Panc1 (cell line): ENCODE measurements around the gene CABLES2. TPM values are rescaled to one million over a fixed set of nuclear protein-coding genes. Genes with fewer than 3 reads are reported as not detected.

Source experiments
- ATAC-seq: fragments of 200-7000 bp; cut with Tn5 transposase; 2 replicates; pipeline ENCODE4 v1.9.1; 2020; ENCODE audit warnings: mild to moderate bottlenecking, moderate library complexity
- Bru-seq: library from RNA; stranded (reverse); fragments of 400-500 nt; gene quantifications from one replicate; lab custom pipeline; 2021; lab: Mats Ljungman, UMichigan
- BruChase-seq, 2 experiments: library from RNA; stranded (reverse); fragments of 400-500 nt; gene quantifications; one replicate each; lab custom pipeline; 2021; lab: Mats Ljungman, UMichigan
- BruUV-seq: library from RNA; stranded (reverse); fragments of 400-500 nt; replicated peaks from 2 replicates; lab custom pipeline; 2021; lab: Mats Ljungman, UMichigan
- CTCF ChIA-PET: fragments of 300-600 bp; sonication (Branson Sonifier 250); formaldehyde crosslinking; loops from one replicate; lab custom pipeline; 2022; ENCODE audit warnings: antibody characterized with exemption; lab: Charles Lee
- POLR2A ChIA-PET: fragments of 300-600 bp; sonication (Branson Sonifier 250); formaldehyde crosslinking; loops from one replicate; lab custom pipeline; 2022; ENCODE audit warnings: antibody characterized with exemption; lab: Charles Lee
- DNase-seq: peaks from one replicate; pipeline ENCODE4 v3.0.0-alpha.2; 2010; ENCODE audit warnings: low read depth, low spot score
- H3K27ac ChIP-seq: 2 replicates; pipeline ENCODE4 v1.5.1; 2011; ENCODE audit warnings: mild to moderate bottlenecking, low read length, inconsistent platforms
- H3K27me3 ChIP-seq: fragments of 200-500 bp; sonication (Bioruptor generic); 2 replicates; pipeline ENCODE4 v1.6.0; 2014; ENCODE audit warnings: low read length, inconsistent platforms; ENCODE audit not compliant: control insufficient read depth, insufficient read depth
- H3K36me3 ChIP-seq: fragments of 200-500 bp; sonication (Bioruptor generic); 2 replicates; pipeline ENCODE4 v1.5.1; 2014; ENCODE audit warnings: inconsistent platforms, mild to moderate bottlenecking, low read length, moderate library complexity; ENCODE audit not compliant: control insufficient read depth, insufficient read depth
- H3K4me1 ChIP-seq: 2 replicates; pipeline ENCODE4 v1.5.1; 2011; ENCODE audit warnings: inconsistent platforms, mild to moderate bottlenecking, low read length, moderate library complexity; ENCODE audit not compliant: control insufficient read depth, insufficient read depth
- H3K4me3 ChIP-seq, 2 experiments: 2 replicates each; pipeline ENCODE4 v1.5.1; 2011 to 2012; ENCODE audit warnings: low read depth in 2 of 2, low read length in 2 of 2, mild to moderate bottlenecking in 2 of 2, inconsistent platforms in 1 of 2, moderate library complexity in 1 of 2
- H3K9me3 ChIP-seq: fragments of 200-500 bp; sonication (Bioruptor generic); 2 replicates; pipeline ENCODE4 v1.5.1; 2014; ENCODE audit warnings: low read depth, mild to moderate bottlenecking, inconsistent platforms, low read length, moderate library complexity; ENCODE audit not compliant: control insufficient read depth, insufficient read depth
- CTCF ChIP-seq: fragments of 450-650 bp; IDR thresholded peaks from 2 replicates; pipeline ENCODE4 v1.5.1; 2017; ENCODE audit warnings: mild to moderate bottlenecking
- POLR2AphosphoS5 ChIP-seq: IDR thresholded peaks from 2 replicates; pipeline ENCODE4 v1.6.1; 2012; ENCODE audit warnings: mild to moderate bottlenecking, low read depth, low read length, moderate library complexity
- REST ChIP-seq, 2 experiments: IDR thresholded peaks; 2 replicates each; pipeline ENCODE4 v1.6.1; 2011 to 2012; ENCODE audit warnings: low read depth in 2 of 2, control low read depth in 1 of 2, low read length in 1 of 2, mild to moderate bottlenecking in 1 of 2, moderate library complexity in 1 of 2; ENCODE audit not compliant: insufficient read depth in 1 of 2
- SIN3A ChIP-seq: IDR thresholded peaks from 2 replicates; pipeline ENCODE4 v1.6.1; 2012; ENCODE audit warnings: low read depth, mild to moderate bottlenecking, low read length, moderate library complexity, borderline replicate concordance; ENCODE audit not compliant: insufficient read depth
- TCF7L2 ChIP-seq: IDR thresholded peaks from 2 replicates; pipeline ENCODE4 v1.6.1; 2011; ENCODE audit warnings: mild to moderate bottlenecking, low read depth, low read length, inconsistent platforms
- in situ Hi-C: cut with HindIII; loops from 2 replicates; pipeline ENCODE4 v1.10.0; 2016; ENCODE audit warnings: low sequenced_read_pairs, low pct_unique_long_range_greater_than_20kb
- intact Hi-C: fragments of 100-400 bp; cut with micrococcal nuclease; formaldehyde crosslinking; loops from one replicate; pipeline ENCODE4 v1.10.0; 2022; ENCODE audit not compliant: unreplicated experiment
- long read RNA-seq: library from polyadenylated mRNA; unstranded; transcript quantifications from one replicate; pipeline ENCODE4 v2.0.0, GENCODE V29; 2021; ENCODE audit not compliant: unreplicated experiment
- polyA plus RNA-seq: library from polyadenylated mRNA; unstranded; fragments of >200 nt; gene quantifications from one replicate; pipeline ENCODE4 v1.2.1, GENCODE V29; 2012; ENCODE audit warnings: missing spikeins; ENCODE audit not compliant: insufficient read length
- total RNA-seq: library from RNA; stranded (reverse); gene quantifications from one replicate; pipeline ENCODE4 v1.2.1, GENCODE V29; 2021; ENCODE audit not compliant: unreplicated experiment

CABLES2 gene, protein sequence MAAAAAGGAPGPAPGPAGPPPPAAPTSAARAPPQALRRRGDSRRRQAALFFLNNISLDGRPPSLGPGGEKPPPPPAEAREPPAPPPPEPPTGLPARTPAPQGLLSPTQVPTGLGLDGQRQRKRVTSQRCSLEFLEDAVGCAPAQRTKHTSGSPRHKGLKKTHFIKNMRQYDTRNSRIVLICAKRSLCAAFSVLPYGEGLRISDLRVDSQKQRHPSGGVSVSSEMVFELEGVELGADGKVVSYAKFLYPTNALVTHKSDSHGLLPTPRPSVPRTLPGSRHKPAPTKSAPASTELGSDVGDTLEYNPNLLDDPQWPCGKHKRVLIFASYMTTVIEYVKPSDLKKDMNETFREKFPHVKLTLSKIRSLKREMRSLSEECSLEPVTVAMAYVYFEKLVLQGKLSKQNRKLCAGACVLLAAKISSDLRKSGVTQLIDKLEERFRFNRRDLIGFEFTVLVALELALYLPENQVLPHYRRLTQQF
- 9.8 TPM for total RNA-seq
- 12.0 TPM for polyA plus RNA-seq
- percentile 45 among the genes with signal in this experiment for Bru-seq, nascent RNA
- percentile 53 among the genes with signal in this experiment for BruChase-seq, experiment 1, labeled RNA remaining after a 2-hour chase
- percentile 65 among the genes with signal in this experiment for BruChase-seq, experiment 2, labeled RNA remaining after a 6-hour chase
- long read RNA-seq, transcript CABLES2-201 (10 exons, 3,785 nt): major isoform, 15 of 22 reads
- long read RNA-seq, partial matches to known transcripts: 4 of 22 reads
- long read RNA-seq, other reads (novel, unspliced or antisense): 3 of 22 reads

- ChIA-PET CTCF (no interaction called here), POLR2A (no interaction called here)
- Histone ChIP-seq H3K27ac (peak within 1 kb of the TSS; percentile 73), H3K36me3 (no peaks in the 10 kb centered on the region), H3K9me3 (no peaks in the 10 kb centered on the region), H3K27me3 (no peaks in the 10 kb centered on the region), H3K4me1 (peaks cover 26% of the 10 kb centered on the region), H3K4me3 (peak within 1 kb of the TSS; percentile 63 to 64)
- no TSS peak for BruUV-seq
- peak; percentile 51 for DNase-seq
- in situ Hi-C loops: no loop called here
- peak; percentile 90 for ATAC-seq
- intact Hi-C loops: no loop called here
- TF ChIP-seq REST (IDR thresholded peaks at IDR 0.05; ENCODE audit: insufficient read depth in 1 of 2, low read depth in 2 of 2, low read length in 1 of 2): 0 out of 4 replicates have a peak, but pooled peaks of 1 of the 2 experiments have one; percentile 61
- TF ChIP-seq SIN3A: peak; percentile 51; the same call in 1 of the 2 replicates
- TF ChIP-seq TCF7L2: no peak; the same call in 1 of the 2 replicates
Measured at GRCh38 chr20:62407221-62407992, at the start of gene CABLES2. Gene CABLES2 (minus strand): TSS chr20:62407285. CDS start chr20:62407276, 9 bp downstream.

GRCh38 chr20:62455929-62456328 is 48.8 kb upstream of the CABLES2 start:
- Histone ChIP-seq H3K27ac (no peak overlapping the region), H3K4me3 (no peak overlapping the region), H3K36me3 (no peaks in the 10 kb centered on the region), H3K27me3 (no peaks in the 10 kb centered on the region), H3K4me1 (no peaks in the 10 kb centered on the region), H3K9me3 (no peaks in the 10 kb centered on the region)
- TF ChIP-seq TCF7L2 (no peak), REST (IDR thresholded peaks at IDR 0.05; ENCODE audit: insufficient read depth in 1 of 2, low read depth in 2 of 2, low read length in 1 of 2) (no peak), CTCF (no peak), POLR2AphosphoS5 (no peak), SIN3A (no peak)
- POLR2A ChIA-PET: no interaction called here
- no peak for DNase-seq
- in situ Hi-C loops: no loop called here
- CTCF ChIA-PET: no interaction called here
- no peak for ATAC-seq
- intact Hi-C loops: no loop called here
- no TSS peak for BruUV-seq
